Fibroblast of the aortic adventitia (primary cell): ENCODE results near the gene APOL4. TPM values are rescaled to one million over a fixed set of nuclear protein-coding genes. Genes with fewer than 3 reads are reported as not detected.

ENCODE experiments used
- DNase-seq: peaks from one replicate; pipeline ENCODE4 v3.0.0-alpha.2; 2010; ENCODE audit warnings: low read depth
- H3K4me3 ChIP-seq: 2 replicates; pipeline ENCODE4 v1.5.1; 2011; ENCODE audit warnings: low read depth, mild to moderate bottlenecking, control low read depth, low read length, moderate library complexity
- total RNA-seq: library from RNA; depleted of rRNA; stranded (reverse); fragments of >200 nt; gene quantifications from 2 replicates; pipeline ENCODE4 v1.2.3, GENCODE V29; 2012; ENCODE audit warnings: low replicate concordance
- TF ChIP-seq, protein P1 (sequence below): IDR thresholded peaks from 2 replicates; pipeline ENCODE4 v1.5.1; 2011; ENCODE audit warnings: mild to moderate bottlenecking, low read length, control low read depth, inconsistent platforms; ENCODE audit not compliant: insufficient read depth

APOL4 gene
- total RNA-seq, 1 donor: 2.0 TPM

DNA sequence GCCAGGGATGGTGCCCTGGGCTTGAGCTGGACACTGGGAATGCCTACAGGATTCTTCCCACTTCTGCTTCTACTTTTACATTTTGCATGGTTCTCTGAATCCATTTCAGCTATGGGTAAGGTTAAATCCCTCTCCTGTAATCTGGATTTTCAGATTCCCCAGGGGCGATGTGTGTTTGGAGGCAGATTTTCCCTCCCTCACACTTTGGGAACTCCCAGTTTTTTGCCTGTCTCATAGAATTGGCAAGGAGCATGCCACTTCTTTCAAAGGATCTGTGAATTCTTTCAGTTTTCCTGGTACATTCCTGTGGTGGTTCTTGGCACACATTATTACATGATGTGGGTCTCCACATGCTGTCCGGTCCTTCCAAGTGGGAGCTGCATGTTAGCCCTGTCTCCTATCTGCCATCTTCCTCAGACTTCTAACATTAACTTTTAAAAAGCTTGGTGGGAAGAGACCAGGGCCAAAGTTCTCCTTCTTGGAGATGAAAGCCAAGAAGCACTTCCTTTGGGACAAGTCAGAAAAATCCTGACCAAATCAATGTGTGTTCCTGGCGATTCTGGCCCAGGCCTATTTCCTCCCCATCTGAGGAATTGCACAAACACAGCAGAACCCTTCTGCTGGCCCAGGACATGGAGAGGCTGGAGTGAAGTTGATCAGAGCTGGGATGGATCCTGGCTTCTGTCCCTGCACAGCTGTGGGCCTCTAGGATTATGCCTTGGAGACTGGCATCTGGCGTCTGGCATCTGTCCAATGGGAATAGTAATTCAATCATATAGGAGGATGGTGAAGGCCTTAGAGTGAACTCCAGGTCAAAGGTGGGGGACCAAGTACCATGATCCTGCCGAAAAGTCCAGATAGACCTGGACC is 43.1 kb upstream of the APOL4 start:
- no peak overlapping the region for H3K4me3 ChIP-seq
- peak; percentile 94 for DNase-seq
- TF ChIP-seq, protein P1, sequence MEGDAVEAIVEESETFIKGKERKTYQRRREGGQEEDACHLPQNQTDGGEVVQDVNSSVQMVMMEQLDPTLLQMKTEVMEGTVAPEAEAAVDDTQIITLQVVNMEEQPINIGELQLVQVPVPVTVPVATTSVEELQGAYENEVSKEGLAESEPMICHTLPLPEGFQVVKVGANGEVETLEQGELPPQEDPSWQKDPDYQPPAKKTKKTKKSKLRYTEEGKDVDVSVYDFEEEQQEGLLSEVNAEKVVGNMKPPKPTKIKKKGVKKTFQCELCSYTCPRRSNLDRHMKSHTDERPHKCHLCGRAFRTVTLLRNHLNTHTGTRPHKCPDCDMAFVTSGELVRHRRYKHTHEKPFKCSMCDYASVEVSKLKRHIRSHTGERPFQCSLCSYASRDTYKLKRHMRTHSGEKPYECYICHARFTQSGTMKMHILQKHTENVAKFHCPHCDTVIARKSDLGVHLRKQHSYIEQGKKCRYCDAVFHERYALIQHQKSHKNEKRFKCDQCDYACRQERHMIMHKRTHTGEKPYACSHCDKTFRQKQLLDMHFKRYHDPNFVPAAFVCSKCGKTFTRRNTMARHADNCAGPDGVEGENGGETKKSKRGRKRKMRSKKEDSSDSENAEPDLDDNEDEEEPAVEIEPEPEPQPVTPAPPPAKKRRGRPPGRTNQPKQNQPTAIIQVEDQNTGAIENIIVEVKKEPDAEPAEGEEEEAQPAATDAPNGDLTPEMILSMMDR: no peak

DNA sequence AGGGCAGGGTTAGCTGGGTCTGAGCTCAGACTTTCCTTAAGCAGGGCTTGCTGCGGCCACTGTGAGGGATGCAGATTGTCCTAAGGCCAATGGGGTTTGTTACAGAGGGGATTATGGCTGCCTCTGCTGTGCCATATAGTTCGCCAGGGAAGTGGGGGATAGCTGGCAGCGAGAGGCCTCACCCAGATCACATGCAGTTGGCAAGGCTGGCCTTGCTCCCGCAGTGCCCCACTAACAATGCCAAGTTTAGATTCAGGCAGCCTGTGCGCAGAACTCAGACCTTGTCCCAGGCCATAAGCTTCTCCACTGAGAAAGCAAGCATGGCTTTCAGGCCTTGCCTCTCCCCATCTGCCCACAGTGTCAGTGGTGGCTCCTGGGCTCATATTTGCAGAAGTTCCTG is 42.4 kb upstream of the APOL4 start:
- DNase-seq: no peak
- no peak overlapping the region for H3K4me3 ChIP-seq
- TF ChIP-seq, protein P1: no peak

DNA sequence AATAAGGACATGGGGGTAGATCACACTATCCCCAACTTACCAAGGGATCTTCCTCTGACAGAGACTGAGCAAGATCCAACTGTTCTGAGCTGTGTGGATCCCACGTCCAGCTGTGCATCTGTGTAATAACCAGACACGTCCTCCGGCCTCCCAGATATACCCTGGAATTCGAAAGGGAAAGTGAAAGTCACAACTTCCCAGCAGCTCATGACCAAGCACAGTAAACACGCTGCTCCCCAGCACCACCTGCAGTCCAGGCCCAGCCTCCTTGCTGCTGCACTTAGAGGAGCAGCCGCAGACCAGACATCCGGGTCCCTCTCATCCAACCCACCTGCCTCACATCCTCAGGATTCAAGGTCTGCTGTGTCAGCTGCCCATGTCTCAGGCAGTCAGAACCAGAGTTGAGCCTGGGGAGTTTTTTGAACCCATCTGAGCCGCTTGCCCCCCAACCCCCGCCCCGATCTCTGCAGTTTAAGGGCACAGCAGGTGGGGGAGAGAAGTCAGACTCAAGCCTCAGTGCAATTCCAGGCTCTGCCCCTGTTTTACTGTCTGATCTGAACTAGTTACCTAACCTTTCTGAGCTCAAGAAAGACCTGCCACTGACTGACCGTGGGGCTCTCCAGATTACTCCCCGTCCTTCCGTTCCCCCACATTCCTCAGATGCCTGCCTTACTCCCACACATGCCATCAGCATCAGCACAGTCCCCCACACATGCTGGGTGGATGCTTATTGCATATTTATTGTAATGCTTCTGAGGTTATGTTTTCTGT is 38.0 kb upstream of the APOL4 start, which contains the start of gene APOL2:
TSS of gene APOL2 (minus strand) at position 127 of the 771 bp plus-strand sequence. CDS start 6,365 bp downstream, outside the sequence.
- peak within 1 kb of the TSS; percentile 84 for H3K4me3 ChIP-seq
- DNase-seq: peak; percentile 92
- TF ChIP-seq, protein P1: peak; percentile 87

DNA sequence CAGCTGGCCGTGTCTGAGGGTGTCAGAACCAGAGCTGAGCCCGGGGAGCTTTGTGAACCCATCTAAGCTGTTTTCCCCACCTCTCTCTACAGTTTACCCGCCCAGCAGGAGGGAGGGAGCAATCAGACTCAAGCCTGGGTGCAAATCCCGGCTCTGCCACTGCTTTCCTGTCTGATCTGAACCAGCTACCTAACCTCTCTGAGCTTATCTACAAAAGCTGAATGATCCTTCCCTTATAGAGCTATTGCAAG is 37.5 kb upstream of the APOL4 start:
- no peak for DNase-seq
- TF ChIP-seq, protein P1: no peak
- H3K4me3 ChIP-seq: peak overlapping the region; percentile 84

DNA sequence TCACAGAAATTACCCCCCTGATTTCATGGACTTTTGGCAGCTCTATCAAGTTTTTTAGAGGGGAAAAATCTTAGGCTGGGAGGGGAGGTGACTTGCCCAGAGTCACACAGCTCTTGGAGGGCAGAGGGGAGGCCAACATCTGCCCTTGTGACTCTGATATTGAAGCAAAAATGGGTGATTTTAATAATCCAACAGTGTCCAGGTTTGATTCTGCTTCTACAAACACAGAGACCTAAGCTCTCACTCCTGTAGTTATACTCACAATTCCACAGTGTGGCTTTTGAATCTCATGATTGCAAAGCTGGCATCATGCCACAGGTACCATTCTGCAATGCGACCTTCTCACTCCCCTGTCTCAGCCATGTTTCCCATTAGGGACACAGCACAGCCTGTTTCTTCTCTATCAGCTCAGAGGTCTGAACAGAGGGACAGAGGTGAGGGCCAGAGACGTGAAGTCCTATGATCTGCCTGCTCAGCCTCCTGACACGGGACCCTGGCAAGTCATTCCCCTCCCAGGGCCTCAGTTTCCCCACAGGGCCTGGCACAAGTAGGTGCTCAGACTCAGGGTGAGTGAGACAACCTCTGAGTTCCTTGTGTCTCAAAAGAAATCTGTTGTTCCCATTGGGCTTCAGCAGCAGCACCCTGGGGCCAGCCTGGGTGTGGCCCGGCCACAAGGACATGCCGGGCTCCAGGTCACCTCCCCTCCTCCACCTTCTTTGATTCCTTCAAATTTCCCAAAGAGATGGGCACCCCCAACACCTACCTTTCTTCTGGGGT is 37.0 kb upstream of the APOL4 start:
- TF ChIP-seq, protein P1: no peak
- H3K4me3 ChIP-seq: peak overlapping the region; percentile 84
- DNase-seq: no peak
